Measurements from ENCODE around the gene SAMSN1.
"Not testable (repeated sequence)": the region's sequence is repeated elsewhere in the genome, so short reads cannot be mapped to it uniquely, and the experiment has no call there.

The SAMSN1 gene

GRCh38 chr21:14547834-14548513 lies 1.9 kb upstream of the SAMSN1 start:
- Mint-ChIP-seq H3K36me3 (peaks cover 8% of the 10 kb centered on the region), H3K9me3 (peaks cover 5% of the 10 kb centered on the region), H3K27me3 (no peaks in the 10 kb centered on the region), H3K4me1 (peaks cover 50% of the 10 kb centered on the region), H3K27ac (peak overlapping the region; percentile 100), H3K4me3 (peak overlapping the region; percentile 82)

- not testable (repeated sequence) for H3K4me3 Mint-ChIP-seq, H3K9me3 Mint-ChIP-seq, H3K27me3 Mint-ChIP-seq
- Mint-ChIP-seq H3K27ac (peak overlapping the region; percentile 65), H3K36me3 (peaks cover 13% of the 10 kb centered on the region), H3K4me1 (peaks cover 55% of the 10 kb centered on the region)
These were observed 604 bp upstream of the SAMSN1 start for GRCh38 chr21:14546719-14547118.

GRCh38 chr21:14543983-14544382 lies 2.1 kb downstream of the SAMSN1 start:
- peaks cover 57% of the 10 kb centered on the region for H3K4me1 Mint-ChIP-seq
- H3K4me3 Mint-ChIP-seq = peak overlapping the region; percentile 94
- H3K36me3 Mint-ChIP-seq = peaks cover 24% of the 10 kb centered on the region
- no peaks in the 10 kb centered on the region for H3K27me3 Mint-ChIP-seq
- H3K27ac Mint-ChIP-seq = peak overlapping the region; percentile 97
- H3K9me3 Mint-ChIP-seq = peaks cover 4% of the 10 kb centered on the region

GRCh38 chr21:14542638-14543037 lies 3.5 kb downstream of the SAMSN1 start:
- peaks cover 58% of the 10 kb centered on the region for H3K4me1 Mint-ChIP-seq
- H3K4me3 Mint-ChIP-seq = peak overlapping the region; percentile 94
- H3K27ac Mint-ChIP-seq = peak overlapping the region; percentile 88
- no peaks in the 10 kb centered on the region for H3K27me3 Mint-ChIP-seq
- peaks cover 4% of the 10 kb centered on the region for H3K9me3 Mint-ChIP-seq
- H3K36me3 Mint-ChIP-seq = peaks cover 28% of the 10 kb centered on the region

DNA sequence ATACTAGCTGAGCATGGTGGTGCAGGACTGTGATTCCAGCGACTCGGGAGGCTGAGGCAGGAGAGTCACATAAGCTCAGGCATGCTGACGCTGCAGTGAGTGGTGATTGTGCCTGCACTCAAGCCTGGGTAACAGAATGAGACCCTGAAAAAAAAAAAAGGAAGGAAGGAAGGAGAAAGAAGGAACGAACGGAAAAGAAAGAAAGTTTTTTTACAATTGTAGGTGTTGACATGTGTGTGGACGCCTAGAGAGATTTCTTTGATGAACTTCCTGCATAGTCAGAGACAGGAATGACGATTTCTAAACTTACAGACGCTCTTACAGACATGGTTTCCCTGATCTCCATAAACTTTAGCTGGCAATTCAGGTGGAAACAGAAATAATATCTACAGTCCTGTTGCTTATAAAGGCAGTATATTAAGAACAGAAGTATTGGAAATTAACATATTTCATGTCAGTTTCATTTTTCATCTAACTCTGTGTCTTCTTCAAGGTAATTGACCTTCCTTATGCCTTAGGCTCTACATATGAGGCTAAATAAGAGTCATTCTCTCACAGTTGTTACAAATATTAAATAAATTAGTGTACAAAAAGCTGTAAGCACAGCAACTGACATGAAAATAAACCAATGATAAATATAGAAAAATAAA lies 4.1 kb downstream of the SAMSN1 start:
- H3K4me3 Mint-ChIP-seq = peak overlapping the region; percentile 94
- peaks cover 9% of the 10 kb centered on the region for H3K9me3 Mint-ChIP-seq
- no peaks in the 10 kb centered on the region for H3K27me3 Mint-ChIP-seq
- peaks cover 58% of the 10 kb centered on the region for H3K4me1 Mint-ChIP-seq
- H3K36me3 Mint-ChIP-seq = peaks cover 33% of the 10 kb centered on the region
- H3K27ac Mint-ChIP-seq = peak overlapping the region; percentile 98

- peaks cover 52% of the 10 kb centered on the region for H3K36me3 Mint-ChIP-seq
- H3K4me3 Mint-ChIP-seq = peak overlapping the region; percentile 94
- no peaks in the 10 kb centered on the region for H3K27me3 Mint-ChIP-seq
- H3K27ac Mint-ChIP-seq = peak overlapping the region; percentile 91
- peaks cover 25% of the 10 kb centered on the region for H3K9me3 Mint-ChIP-seq
- H3K4me1 Mint-ChIP-seq = peaks cover 83% of the 10 kb centered on the region
These were observed 7.6 kb downstream of the SAMSN1 start for GRCh38 chr21:14538483-14538882.

- Mint-ChIP-seq H3K4me3 (peak overlapping the region; percentile 94), H3K9me3 (peaks cover 29% of the 10 kb centered on the region), H3K27me3 (no peaks in the 10 kb centered on the region), H3K4me1 (peaks cover 93% of the 10 kb centered on the region), H3K27ac (peak overlapping the region; percentile 91), H3K36me3 (peaks cover 53% of the 10 kb centered on the region)
These were observed 9.2 kb downstream of the SAMSN1 start for GRCh38 chr21:14536929-14537328.

- Mint-ChIP-seq H3K9me3 (peaks cover 32% of the 10 kb centered on the region), H3K36me3 (peaks cover 52% of the 10 kb centered on the region), H3K4me3 (peak overlapping the region; percentile 94), H3K4me1 (peaks cover 90% of the 10 kb centered on the region), H3K27ac (peak overlapping the region; percentile 100), H3K27me3 (no peaks in the 10 kb centered on the region)
These were observed 10.4 kb downstream of the SAMSN1 start for GRCh38 chr21:14535702-14536101.

GRCh38 chr21:14533499-14534428 lies 12.4 kb downstream of the SAMSN1 start:
- H3K27me3 Mint-ChIP-seq = no peaks in the 10 kb centered on the region
- H3K9me3 Mint-ChIP-seq = peaks cover 29% of the 10 kb centered on the region
- peaks cover 83% of the 10 kb centered on the region for H3K4me1 Mint-ChIP-seq
- peak overlapping the region; percentile 100 for H3K27ac Mint-ChIP-seq
- H3K4me3 Mint-ChIP-seq = peak overlapping the region; percentile 94
- peaks cover 51% of the 10 kb centered on the region for H3K36me3 Mint-ChIP-seq

DNA sequence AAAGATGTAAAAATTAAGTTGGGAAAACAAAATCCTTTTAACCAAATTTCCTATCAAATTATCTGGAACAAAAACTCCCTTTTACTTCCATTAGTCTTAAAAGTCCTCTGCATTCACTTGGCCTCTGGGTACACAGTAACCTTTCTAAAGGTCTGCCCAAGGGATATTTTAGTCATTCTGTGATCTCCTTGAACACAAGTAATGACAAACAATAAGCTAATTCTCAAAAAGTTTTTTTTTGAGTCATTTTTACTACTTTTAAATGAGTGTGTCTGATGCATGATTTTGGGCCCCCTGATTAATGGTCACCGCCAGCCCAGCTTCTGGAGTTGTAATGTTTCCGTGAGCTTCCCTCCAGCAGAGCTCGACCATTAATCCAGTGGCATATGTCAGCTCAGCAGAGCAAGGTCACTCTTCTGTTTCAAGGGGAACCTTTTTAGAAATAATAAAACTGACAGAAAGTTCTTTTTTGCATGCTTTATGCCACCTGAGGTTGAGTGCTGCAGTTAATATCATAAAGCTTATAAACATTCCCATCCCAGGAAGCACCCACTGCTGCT lies 14.3 kb downstream of the SAMSN1 start:
- Mint-ChIP-seq H3K36me3 (peaks cover 45% of the 10 kb centered on the region), H3K27me3 (no peaks in the 10 kb centered on the region), H3K27ac (peak overlapping the region; percentile 98), H3K9me3 (peaks cover 21% of the 10 kb centered on the region), H3K4me1 (peaks cover 80% of the 10 kb centered on the region), H3K4me3 (peak overlapping the region; percentile 74)

DNA sequence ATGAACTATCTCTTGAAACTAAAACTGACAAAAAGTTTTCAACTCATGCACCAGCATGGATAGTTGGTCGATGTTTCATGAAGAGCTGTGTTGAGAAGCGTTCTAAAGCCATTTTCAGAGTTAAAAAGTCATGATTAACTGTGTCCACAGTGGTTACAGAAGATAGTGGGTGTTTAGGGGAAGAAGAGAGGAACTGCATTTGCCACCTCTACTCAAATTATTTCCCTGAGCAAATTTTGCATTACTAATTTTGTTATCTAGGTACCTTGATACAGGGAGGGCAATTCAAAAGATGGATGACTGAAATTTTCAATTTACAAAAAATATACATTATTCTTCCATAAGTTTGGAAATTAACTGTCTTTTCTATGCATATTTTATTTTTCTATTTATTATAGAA lies 15.5 kb downstream of the SAMSN1 start:
- H3K4me1 Mint-ChIP-seq = peaks cover 81% of the 10 kb centered on the region
- peaks cover 41% of the 10 kb centered on the region for H3K36me3 Mint-ChIP-seq
- peak overlapping the region; percentile 74 for H3K4me3 Mint-ChIP-seq
- peaks cover 21% of the 10 kb centered on the region for H3K9me3 Mint-ChIP-seq
- no peaks in the 10 kb centered on the region for H3K27me3 Mint-ChIP-seq
- H3K27ac Mint-ChIP-seq = peak overlapping the region; percentile 98

- peaks cover 7% of the 10 kb centered on the region for H3K9me3 Mint-ChIP-seq
- H3K27ac Mint-ChIP-seq = peak overlapping the region; percentile 99
- no peaks in the 10 kb centered on the region for H3K27me3 Mint-ChIP-seq
- H3K36me3 Mint-ChIP-seq = peaks cover 29% of the 10 kb centered on the region
- H3K4me1 Mint-ChIP-seq = peaks cover 78% of the 10 kb centered on the region
- peak overlapping the region; percentile 72 for H3K4me3 Mint-ChIP-seq
These were observed 17.3 kb downstream of the SAMSN1 start for GRCh38 chr21:14528815-14529214.

GRCh38 chr21:14527696-14528652 lies 18.1 kb downstream of the SAMSN1 start:
- Mint-ChIP-seq H3K4me3 (peak overlapping the region; percentile 79), H3K27me3 (no peaks in the 10 kb centered on the region), H3K27ac (peak overlapping the region; percentile 99), H3K4me1 (peaks cover 79% of the 10 kb centered on the region), H3K9me3 (peaks cover 7% of the 10 kb centered on the region), H3K36me3 (peaks cover 33% of the 10 kb centered on the region)

GRCh38 chr21:14526836-14527695 lies 19.0 kb downstream of the SAMSN1 start:
- Mint-ChIP-seq H3K4me3 (peak overlapping the region; percentile 79), H3K36me3 (peaks cover 29% of the 10 kb centered on the region), H3K4me1 (peaks cover 79% of the 10 kb centered on the region), H3K9me3 (peaks cover 4% of the 10 kb centered on the region), H3K27me3 (no peaks in the 10 kb centered on the region), H3K27ac (peak overlapping the region; percentile 97)

Measured in activated naive CD4-positive, alpha-beta T cell treated with anti-CD3 and anti-CD28 coated beads, Interleukin-2, amount 50 U/mL, for 24 hours (primary cell).